ENCODE results near the gene RAB26.

GRCh38 chr16:2151188-2152091 is 3.0 kb downstream of the RAB26 start:
- no peak for TF ChIP-seq GATA3 (IDR thresholded peaks at IDR 0.05; ENCODE audit: low read depth, low read length)
- no peak for TF ChIP-seq GATA2 (IDR thresholded peaks at IDR 0.05; ENCODE audit: low read depth, low read length)

Data from SH-SY5Y (cell line).